Small intestine (tissue), 16 donors: ENCODE results near the gene SLC4A1AP. TPM values are rescaled to one million over a fixed set of nuclear protein-coding genes. Genes with fewer than 3 reads are reported as not detected.
"Not testable (repeated sequence)": the region's sequence is repeated elsewhere in the genome, so short reads cannot be mapped to it uniquely, and the experiment has no call there.

Experiments used
- DNase-seq, 2 donors: peaks; one replicate each; pipeline versions ENCODE4 v3.0.0 to v3.0.0-alpha.2; 2013
- FAIRE-seq: peaks from 2 replicates; lab custom pipeline; 2012; peaks lifted over from hg19 to GRCh38; lab: Jason Lieb, UNC
- H3K27ac ChIP-seq, 3 donors: one replicate each; pipeline ENCODE4 v1.5.1; 2013; ENCODE audit warnings: low read length in 2 of 3, mild to moderate bottlenecking in 2 of 3, control low read depth in 1 of 3, inconsistent platforms in 1 of 3, low read depth in 1 of 3, moderate library complexity in 1 of 3
- H3K27me3 ChIP-seq, 3 donors: one replicate each; pipeline ENCODE4 v1.6.1; 2013; ENCODE audit warnings: low read length in 3 of 3, inconsistent platforms in 1 of 3; ENCODE audit not compliant: control insufficient read depth in 3 of 3, insufficient read depth in 3 of 3
- H3K36me3 ChIP-seq, 3 donors: one replicate each; pipeline ENCODE4 v1.6.1; 2013; ENCODE audit warnings: low read length in 3 of 3, inconsistent platforms in 1 of 3, low read depth in 1 of 3, mild to moderate bottlenecking in 1 of 3, moderate library complexity in 1 of 3; ENCODE audit not compliant: control insufficient read depth in 3 of 3, insufficient read depth in 2 of 3
- H3K4me1 ChIP-seq, 3 donors: one replicate each; pipeline ENCODE4 v1.6.1; 2013; ENCODE audit warnings: low read length in 2 of 3, inconsistent platforms in 1 of 3, low read depth in 1 of 3, mild to moderate bottlenecking in 1 of 3, moderate library complexity in 1 of 3; ENCODE audit not compliant: control insufficient read depth in 3 of 3, insufficient read depth in 2 of 3
- H3K4me3 ChIP-seq, 3 donors: one replicate each; pipeline ENCODE4 v1.5.1; 2013; ENCODE audit warnings: low read length in 3 of 3, control low read depth in 1 of 3, inconsistent platforms in 1 of 3, low read depth in 1 of 3, mild to moderate bottlenecking in 1 of 3, moderate library complexity in 1 of 3
- H3K9me3 ChIP-seq, 2 donors: one replicate each; pipeline ENCODE4 v1.6.1; 2013; ENCODE audit warnings: low read depth in 1 of 2, low read length in 1 of 2; ENCODE audit not compliant: control insufficient read depth in 2 of 2, insufficient read depth in 1 of 2
- WGBS, 3 donors: extraction: QIAGEN DNeasy Blood & Tissue Kit; methylation state at CpG; one replicate each; pipeline ENCODE4 v1.1.7; 2013; 5-methylcytosine and 5-hydroxymethylcytosine counted together
- long read RNA-seq, 10 donors: transcript quantifications; one replicate each; lab custom pipeline, GENCODE V29; 2026
- polyA plus RNA-seq, 4 donors: library from polyadenylated mRNA; stranded (reverse) in 3 of 4; unstranded in 1 of 4; fragments of 200-250 nt in 3 of 4; fragments of 120-200 nt in 1 of 4; gene quantifications; one replicate each; pipeline versions ENCODE4 v1.2.1 to v1.2.3, GENCODE V29; 2013
- donor health status: healthy with polysubstance abuse.
- donor health status: control.
- donor health status: control.
- donor health status: Bipolar disorder and iron deficiency.
- donor health status: healthy.

The SLC4A1AP gene
- 10 to 100 TPM; 11.6 to 23.4 (median 13.7) TPM for polyA plus RNA-seq
- long read RNA-seq, donor 1: 0 reads
- long read RNA-seq, donor 2, partial matches to known transcripts: 0 of 1 reads
- long read RNA-seq, donor 2, other reads (novel, unspliced or antisense): 0 of 1 reads
- long read RNA-seq, donor 3: 0 reads
- long read RNA-seq, donor 4: 0 reads
- long read RNA-seq, donor 5: 0 reads
- long read RNA-seq, donor 6, partial matches to known transcripts: 0 of 1 reads
- long read RNA-seq, donor 6, other reads (novel, unspliced or antisense): 0 of 1 reads
- long read RNA-seq, donor 7: 0 reads
- long read RNA-seq, donor 8: 0 reads
- long read RNA-seq, donor 9, partial matches to known transcripts: 0 of 2 reads
- long read RNA-seq, donor 9, other reads (novel, unspliced or antisense): 0 of 2 reads
- long read RNA-seq, donor 10, partial matches to known transcripts: 6 of 6 reads
- long read RNA-seq, donor 10, other reads (novel, unspliced or antisense): 0 of 6 reads

- H3K27ac ChIP-seq: peak within 1 kb of the TSS; percentile 74 to 91 (median 83)
- no peaks in the 10 kb centered on the region for H3K27me3 ChIP-seq
- peaks cover 10 to 12% (median 12%) of the 10 kb centered on the region in 3 donors for H3K4me1 ChIP-seq
- no peak for FAIRE-seq
- 0% methylated on average over 56 of the region's 56 CpGs for WGBS, 3 donors
- no peaks in the 10 kb centered on the region for H3K9me3 ChIP-seq
- peaks cover 2 to 12% (median 10%) of the 10 kb centered on the region in 3 donors for H3K36me3 ChIP-seq
- DNase-seq: peak; percentile 74 to 93
- peak within 1 kb of the TSS; percentile 73 to 95 (median 91) for H3K4me3 ChIP-seq
Measured at GRCh38 chr2:27663285-27664153, at the start of gene SLC4A1AP, which contains the start of gene SUPT7L. SLC4A1AP (plus strand) TSS chr2:27663889; CDS start chr2:27663915, 26 bp downstream. SUPT7L (minus strand) TSS chr2:27663614; CDS start chr2:27662192, 1,422 bp downstream.

- peaks cover 5 to 25% (median 14%) of the 10 kb centered on the region in 3 donors for H3K36me3 ChIP-seq
- H3K27ac ChIP-seq: no peak overlapping the region
- H3K4me3 ChIP-seq: no peak overlapping the region
- 95 to 100% (median 97%) methylated on average over 2 of the region's 2 CpGs for WGBS, 3 donors
- no peaks in the 10 kb centered on the region for H3K27me3 ChIP-seq
- DNase-seq: no peak
- FAIRE-seq: no peak
- H3K9me3 ChIP-seq: no peaks in the 10 kb centered on the region
- H3K4me1 ChIP-seq: no peaks in the 10 kb centered on the region
Measured at GRCh38 chr2:27613985-27614384, 49.7 kb upstream of the SLC4A1AP start.

GRCh38 chr2:27615316-27615715 is 48.4 kb upstream of the SLC4A1AP start:
- no peak overlapping the region for H3K4me3 ChIP-seq
- H3K36me3 ChIP-seq: peaks cover 5 to 19% (median 14%) of the 10 kb centered on the region in 3 donors
- no peak for FAIRE-seq

GRCh38 chr2:27621524-27621923 is 42.2 kb upstream of the SLC4A1AP start:
- no peaks in the 10 kb centered on the region for H3K9me3 ChIP-seq
- H3K36me3 ChIP-seq: peaks cover 12 to 22% (median 18%) of the 10 kb centered on the region in 3 donors
- no peak for FAIRE-seq
- no peaks in the 10 kb centered on the region for H3K4me1 ChIP-seq
- DNase-seq: no peak
- no peaks in the 10 kb centered on the region for H3K27me3 ChIP-seq
- WGBS, 3 donors: 66 to 94% (median 93%) methylated on average over 1 of the region's 1 CpG
- H3K27ac ChIP-seq: no peak overlapping the region
- no peak overlapping the region for H3K4me3 ChIP-seq

More at GRCh38 chr2:27615316-27615715, 48.4 kb upstream of the SLC4A1AP start:
- Histone ChIP-seq H3K27ac (no peak overlapping the region), H3K9me3 (no peaks in the 10 kb centered on the region), H3K4me1 (no peaks in the 10 kb centered on the region), H3K27me3 (no peaks in the 10 kb centered on the region)
- no peak for DNase-seq
- WGBS, 3 donors: 97 to 98% (median 97%) methylated on average over 3 of the region's 3 CpGs

- peaks cover 0 to 3% (median 0%) of the 10 kb centered on the region in 3 donors for H3K4me1 ChIP-seq
- H3K4me3 ChIP-seq: no peak overlapping the region
- no peaks in the 10 kb centered on the region for H3K27me3 ChIP-seq
- H3K36me3 ChIP-seq: peaks cover 7 to 17% (median 15%) of the 10 kb centered on the region in 3 donors
- no peaks in the 10 kb centered on the region for H3K9me3 ChIP-seq
- no peak overlapping the region for H3K27ac ChIP-seq
- FAIRE-seq (no peak), DNase-seq (no peak)
- WGBS, 3 donors: 88 to 98% (median 90%) methylated on average over 3 of the region's 3 CpGs
Measured at GRCh38 chr2:27622921-27623384, 40.7 kb upstream of the SLC4A1AP start.

- DNase-seq (no peak), FAIRE-seq (no peak)
- H3K27ac ChIP-seq: no peak overlapping the region
- no peak overlapping the region for H3K4me3 ChIP-seq
- no peaks in the 10 kb centered on the region for H3K9me3 ChIP-seq
- no peaks in the 10 kb centered on the region for H3K27me3 ChIP-seq
- peaks cover 3 to 12% (median 5%) of the 10 kb centered on the region in 3 donors for H3K4me1 ChIP-seq
- peaks cover 7 to 14% (median 13%) of the 10 kb centered on the region in 3 donors for H3K36me3 ChIP-seq
Measured at GRCh38 chr2:27624943-27625342, 38.7 kb upstream of the SLC4A1AP start.

GRCh38 chr2:27626323-27626722 is 37.4 kb upstream of the SLC4A1AP start:
- not testable (repeated sequence) for H3K9me3 ChIP-seq, H3K36me3 ChIP-seq, H3K27me3 ChIP-seq, H3K27ac ChIP-seq, H3K4me3 ChIP-seq, FAIRE-seq, DNase-seq
- WGBS, 3 donors: 90 to 94% (median 91%) methylated on average over 1 of the region's 1 CpG
- peaks cover 3 to 12% (median 5%) of the 10 kb centered on the region in 3 donors for H3K4me1 ChIP-seq

- not testable (repeated sequence) for H3K27me3 ChIP-seq, FAIRE-seq, H3K9me3 ChIP-seq, H3K27ac ChIP-seq, H3K36me3 ChIP-seq, DNase-seq, H3K4me3 ChIP-seq
- WGBS, 3 donors: 44 to 71% (median 59%) methylated on average over 3 of the region's 3 CpGs
- H3K4me1 ChIP-seq: peaks cover 3 to 12% (median 5%) of the 10 kb centered on the region in 3 donors
Measured at GRCh38 chr2:27626921-27627320, 36.8 kb upstream of the SLC4A1AP start.
